Activated CD4-positive, alpha-beta T cell treated with anti-CD3 and anti-CD28 coated beads, Interleukin-2, amount 50 U/mL, for 1 hour (primary cell): ENCODE measurements around the gene DPH7.
"Not testable (repeated sequence)": the region's sequence is repeated elsewhere in the genome, so short reads cannot be mapped to it uniquely, and the experiment has no call there.

Experiments
- DNase-seq: peaks from one replicate; pipeline ENCODE4 v3.0.0-alpha.2; 2020

Gene DPH7

DNA sequence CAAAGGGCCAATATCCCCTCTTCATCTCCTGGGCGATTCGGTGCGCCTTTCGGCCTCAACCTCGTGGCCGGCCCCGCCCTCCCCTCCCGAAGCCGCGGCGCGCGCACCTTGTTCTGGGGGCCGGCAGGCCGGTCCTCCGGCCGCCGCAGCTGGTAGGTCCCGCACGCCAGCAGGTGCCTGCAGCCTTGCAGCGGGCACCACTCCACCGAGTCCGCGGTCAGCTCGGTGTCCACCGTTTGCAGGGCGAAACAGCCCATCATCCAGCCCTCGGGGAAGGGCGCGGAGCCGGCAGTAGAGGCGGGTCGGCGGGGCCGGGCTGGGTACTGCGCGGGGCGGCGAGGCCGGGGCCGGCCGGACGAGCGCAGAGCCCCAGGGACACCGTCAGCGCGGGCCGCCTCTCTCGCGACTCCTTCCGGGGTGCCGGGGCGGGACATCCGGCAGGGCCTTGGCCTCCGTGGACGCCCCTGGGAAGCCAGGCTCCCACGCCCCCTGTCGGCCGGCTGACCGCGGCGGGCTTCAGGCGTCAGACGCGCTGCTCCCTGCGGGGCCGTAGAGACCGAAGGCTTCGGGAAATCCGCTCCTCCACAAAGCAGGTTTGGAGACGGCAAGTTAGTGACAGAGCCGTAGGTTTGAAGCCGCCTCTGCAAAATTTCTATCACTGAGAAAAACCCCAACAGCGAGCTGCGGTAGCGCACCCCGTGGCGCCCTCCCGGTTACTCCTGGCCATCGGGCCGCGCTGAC, at the start of gene DPH7:
Gene DPH7 (minus strand): TSS at position 408 of the 741 bp plus-strand sequence. CDS start 148 bp downstream, at position 260.
- peak; percentile 96 for DNase-seq

DNA sequence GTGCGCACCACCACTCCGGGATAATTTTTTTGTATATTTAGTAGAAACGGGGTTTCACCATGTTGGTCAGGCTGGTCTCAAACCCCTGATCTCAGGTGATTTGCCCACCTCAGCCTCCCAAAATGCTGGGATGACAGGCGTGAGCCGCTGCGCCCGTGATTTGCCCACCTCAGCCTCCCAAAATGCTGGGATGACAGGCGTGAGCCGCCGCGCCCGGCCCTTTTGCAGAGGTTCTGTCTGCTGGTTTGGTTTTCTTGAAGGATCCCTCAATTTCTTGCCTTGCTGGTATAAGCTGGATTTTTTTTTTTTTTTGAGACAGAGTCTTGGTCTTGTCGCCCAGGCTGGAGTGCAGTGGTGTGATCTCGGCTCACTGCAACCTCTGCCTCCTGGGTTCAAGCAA, 48.7 kb upstream of the DPH7 start:
- not testable (repeated sequence) for DNase-seq

DNA sequence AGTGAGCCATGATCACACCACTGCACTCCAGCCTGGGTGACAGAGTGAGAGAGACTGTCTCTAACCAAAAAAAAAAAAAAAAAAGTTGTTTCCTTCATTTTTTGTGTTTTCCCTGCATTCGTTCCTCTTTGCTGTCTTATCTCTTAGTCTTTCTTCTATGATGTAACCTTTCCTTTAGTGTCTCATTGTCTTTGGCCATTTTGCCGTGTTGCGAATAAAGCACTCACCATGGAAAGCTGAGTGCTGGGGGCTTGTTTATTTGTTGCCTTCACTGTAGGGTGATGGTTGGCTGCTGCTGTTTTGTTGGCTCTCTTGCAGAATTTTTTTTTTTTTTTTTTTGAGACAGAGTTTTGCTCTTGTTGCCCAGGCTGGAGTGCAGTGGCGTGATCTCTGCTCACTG, 47.7 kb upstream of the DPH7 start:
- no peak for DNase-seq

DNA sequence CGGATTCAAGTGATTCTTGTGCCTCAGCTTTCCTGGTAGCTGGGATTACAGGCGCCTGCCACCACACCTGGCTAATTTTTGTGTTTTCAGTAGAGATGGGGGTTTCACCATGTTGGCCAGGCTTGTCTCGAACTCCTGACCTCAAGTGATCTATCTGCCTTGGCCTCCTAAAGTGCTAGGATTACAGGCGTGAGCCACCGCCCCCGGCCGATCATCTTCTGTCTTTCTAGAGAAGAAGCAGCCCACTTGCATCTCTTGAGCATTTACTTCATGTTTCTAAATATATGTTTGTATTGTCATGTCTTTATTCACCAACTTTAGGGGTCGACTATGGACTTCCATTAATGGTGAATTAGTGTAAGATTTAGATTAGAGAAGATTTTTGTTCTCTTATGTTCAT, 43.5 kb upstream of the DPH7 start:
- DNase-seq = not testable (repeated sequence)

DNA sequence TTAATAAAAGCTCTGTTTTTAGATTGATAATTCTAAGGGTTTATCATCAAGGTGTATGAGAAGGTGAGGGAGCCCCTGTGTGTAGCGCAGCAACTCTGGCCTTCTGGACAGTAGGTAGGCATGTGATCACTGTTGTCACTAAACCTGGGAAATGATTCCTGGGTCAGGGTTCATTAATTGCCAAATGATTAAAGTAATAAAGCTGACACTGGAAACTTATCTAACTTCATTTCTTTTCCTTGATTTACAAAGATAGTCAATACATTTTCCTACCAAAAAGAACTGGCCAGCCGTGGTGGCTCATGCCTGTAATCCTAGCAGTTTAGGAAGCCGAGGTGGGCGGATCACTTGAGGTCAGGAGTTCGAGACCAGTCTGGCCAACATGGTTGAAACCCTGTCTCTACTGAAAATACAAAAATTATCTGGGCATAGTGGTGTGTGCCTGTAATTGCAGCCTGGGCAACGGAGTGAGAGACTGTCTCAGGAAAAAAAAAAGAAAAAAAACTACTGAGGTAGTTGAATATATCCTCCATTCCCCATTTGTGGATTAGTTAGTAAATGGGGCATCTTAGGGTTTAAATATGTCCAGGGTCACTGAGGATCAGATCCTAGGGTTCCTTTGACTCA, 42.5 kb upstream of the DPH7 start:
- DNase-seq = no peak

DNA sequence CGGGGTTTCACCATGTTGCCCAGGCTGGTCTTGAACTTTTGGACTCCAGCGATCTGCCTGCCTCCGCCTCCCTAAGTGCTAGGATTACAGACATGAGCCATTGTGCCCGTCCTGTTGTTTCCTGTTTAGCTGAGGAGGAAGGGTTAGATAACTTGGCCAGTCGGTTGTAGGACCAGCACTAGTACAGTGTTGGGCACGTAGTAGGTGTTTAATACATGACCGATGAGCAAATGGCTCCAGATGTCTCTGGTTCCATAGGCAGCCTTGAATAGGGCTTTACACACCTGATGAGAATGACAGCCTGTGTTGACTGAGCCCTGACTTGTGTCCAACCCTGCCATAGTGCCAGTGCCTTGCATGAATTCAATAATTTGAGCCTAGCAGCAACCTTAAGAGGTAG, 41.9 kb upstream of the DPH7 start:
- no peak for DNase-seq

DNA sequence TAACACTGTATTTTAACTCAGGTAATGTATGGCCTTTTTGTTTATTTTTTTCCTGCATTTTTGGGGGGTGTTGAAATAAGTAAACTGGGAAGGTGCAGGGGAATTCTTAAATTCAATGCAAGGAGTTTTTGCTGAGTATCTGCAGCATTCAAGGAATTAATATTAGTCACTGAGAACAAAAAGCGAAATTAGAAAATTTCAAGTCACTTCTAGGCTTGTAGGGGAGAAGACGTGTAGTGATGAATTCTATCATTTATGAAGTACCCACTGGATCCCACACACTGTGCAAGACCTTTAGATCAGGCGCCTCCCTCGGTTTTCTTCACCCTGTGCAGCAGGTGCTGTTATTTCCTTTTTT, 41.3 kb upstream of the DPH7 start:
- DNase-seq = no peak

DNA sequence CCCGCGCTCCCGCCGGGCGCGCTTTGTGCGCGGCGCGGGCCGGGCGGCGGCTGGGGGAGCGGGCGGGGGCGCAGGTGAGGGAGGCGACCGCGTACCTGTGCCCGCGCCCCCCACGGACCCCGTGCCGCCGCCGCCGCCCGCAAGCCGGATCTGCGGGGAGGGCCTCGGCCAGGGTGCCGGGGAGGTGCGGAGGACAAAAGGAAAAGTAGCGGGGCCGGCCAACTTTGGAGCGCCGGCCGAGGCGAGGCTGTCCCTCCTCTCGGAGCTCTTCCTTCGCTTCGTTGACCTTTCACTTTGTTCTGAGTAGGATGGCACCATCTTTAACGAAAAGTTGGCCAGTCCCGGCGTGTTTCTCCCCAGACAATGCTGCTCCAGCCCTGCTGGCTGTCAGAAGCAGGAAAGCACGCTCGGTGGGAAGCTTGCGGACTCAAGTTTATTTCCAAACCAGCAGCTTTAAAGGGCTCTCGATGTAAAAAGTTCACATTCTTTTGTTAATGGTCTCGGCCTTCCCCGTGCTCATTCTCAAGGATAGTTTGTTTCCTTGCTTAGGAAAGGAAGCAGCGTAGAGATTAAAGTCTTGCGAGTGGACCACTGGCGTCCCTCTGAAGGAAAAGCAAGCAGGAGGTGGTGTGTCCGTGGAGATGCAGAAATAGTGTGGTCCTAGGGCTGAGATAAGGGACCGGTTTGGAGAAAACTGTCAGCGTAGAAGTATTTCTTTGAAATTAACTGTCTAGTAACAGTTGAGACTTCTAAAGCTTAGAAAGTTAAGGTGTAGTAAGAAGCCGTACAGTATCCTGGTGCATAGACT, 40.7 kb upstream of the DPH7 start:
- peak; percentile 20 for DNase-seq

DNA sequence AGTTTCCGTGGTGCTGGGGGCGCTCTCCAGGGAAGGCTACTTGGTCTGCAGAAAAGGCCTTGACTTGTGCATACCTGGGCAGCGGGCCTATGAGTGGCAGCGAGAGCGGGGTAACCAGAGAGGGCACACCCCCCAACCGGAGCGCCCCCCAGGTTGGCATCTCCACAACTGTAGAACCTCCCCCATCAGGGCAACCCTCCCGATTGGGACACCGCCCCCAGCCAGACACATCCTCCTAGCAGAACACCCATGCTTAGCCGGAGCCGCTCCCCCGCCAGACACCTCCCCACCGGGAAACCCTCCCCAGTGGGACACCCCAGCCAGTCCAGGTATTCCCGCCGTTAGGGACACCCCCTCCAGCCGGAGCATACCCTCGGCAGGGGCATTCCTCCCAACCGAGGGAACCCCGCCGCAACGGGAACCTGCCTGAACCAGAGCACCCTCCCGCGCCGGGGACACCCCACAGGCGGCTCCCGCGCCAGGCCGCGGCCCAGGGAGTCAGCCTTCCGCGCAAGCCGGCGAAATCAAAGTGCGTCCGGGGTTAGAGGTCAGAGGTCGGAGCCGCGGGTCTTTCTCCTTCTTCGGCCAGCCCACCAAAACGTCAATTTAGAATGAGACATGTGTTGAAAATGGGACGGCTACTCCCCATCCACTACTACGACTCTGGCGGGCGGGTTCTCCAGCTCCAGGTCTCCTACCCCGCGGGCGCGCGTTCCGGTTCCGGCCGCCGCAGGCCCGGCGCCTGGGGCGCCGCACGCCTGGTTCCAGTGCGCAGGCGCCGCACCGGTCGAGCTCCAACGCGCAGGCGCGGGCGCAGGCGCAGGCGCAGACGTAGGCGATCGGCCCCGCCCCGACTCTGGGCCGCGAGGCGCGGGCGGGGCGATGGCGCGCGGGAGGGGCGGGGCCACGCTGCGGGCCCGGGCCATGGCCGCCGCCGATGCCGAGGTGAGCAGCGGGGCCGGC, 39.7 kb upstream of the DPH7 start, which contains the start of gene EHMT1:
Gene EHMT1 (plus strand): TSS at position 901 of the 963 bp plus-strand sequence. CDS start 24 bp downstream, at position 925.
- DNase-seq = peak; percentile 88

DNA sequence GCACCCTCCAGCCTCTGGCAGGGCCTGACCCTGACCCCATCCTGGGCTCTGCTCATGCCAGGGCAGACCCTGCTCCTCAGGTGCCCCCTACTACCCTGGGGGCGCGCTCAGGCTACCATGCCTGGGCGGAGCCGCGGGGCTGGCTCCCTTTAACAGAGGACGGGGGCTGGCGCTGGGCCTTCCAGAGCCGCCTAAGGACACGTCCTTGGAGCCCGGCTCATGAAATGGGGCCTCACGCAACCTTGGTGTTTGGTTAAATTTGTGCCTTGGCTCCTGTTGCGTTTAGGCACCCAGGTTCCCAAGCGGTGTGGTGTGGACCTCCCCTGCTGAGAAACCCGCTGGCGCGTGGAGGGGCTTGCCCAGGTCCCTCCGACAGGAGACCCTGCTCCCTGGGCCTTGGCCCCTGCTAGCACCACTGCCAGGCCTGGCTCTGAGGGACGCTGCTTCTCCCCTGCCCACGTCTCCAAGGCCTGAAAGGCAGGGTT, 36.7 kb upstream of the DPH7 start:
- no peak for DNase-seq

DNA sequence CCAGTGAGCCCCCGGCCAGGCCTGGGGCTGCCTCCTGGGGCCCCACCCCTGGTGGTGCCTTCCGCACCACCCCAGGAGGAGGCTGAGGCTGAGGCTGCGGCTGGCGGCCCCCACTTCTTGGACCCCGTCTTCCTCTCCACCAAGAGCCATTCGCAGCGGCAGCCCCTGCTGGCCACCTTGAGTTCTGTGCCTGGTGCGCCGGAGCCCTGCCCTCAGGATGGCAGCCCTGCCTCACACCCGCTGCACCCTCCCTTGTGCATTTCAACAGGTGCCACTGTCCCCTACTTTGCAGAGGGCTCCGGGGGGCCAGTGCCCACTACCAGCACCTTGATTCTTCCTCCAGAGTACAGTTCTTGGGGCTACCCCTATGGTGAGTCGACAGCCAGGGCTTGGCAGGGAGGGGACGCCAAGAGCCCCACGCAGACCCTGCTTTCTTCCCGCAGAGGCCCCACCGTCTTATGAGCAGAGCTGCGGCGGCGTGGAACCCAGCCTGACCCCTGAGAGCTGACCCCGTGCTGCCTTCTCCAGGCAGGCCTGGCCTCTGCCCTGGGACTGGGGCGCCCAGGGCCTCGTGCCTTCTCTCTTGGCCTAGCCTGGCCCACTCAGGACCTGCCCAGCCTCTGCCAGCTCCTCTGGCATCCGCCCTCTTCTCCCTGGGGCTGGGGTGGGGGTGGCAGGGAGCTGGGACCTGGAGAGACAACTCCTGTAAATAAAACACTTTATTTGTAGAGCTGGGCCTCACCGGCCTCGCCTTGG, 36.1 kb upstream of the DPH7 start:
- DNase-seq = no peak

DNA sequence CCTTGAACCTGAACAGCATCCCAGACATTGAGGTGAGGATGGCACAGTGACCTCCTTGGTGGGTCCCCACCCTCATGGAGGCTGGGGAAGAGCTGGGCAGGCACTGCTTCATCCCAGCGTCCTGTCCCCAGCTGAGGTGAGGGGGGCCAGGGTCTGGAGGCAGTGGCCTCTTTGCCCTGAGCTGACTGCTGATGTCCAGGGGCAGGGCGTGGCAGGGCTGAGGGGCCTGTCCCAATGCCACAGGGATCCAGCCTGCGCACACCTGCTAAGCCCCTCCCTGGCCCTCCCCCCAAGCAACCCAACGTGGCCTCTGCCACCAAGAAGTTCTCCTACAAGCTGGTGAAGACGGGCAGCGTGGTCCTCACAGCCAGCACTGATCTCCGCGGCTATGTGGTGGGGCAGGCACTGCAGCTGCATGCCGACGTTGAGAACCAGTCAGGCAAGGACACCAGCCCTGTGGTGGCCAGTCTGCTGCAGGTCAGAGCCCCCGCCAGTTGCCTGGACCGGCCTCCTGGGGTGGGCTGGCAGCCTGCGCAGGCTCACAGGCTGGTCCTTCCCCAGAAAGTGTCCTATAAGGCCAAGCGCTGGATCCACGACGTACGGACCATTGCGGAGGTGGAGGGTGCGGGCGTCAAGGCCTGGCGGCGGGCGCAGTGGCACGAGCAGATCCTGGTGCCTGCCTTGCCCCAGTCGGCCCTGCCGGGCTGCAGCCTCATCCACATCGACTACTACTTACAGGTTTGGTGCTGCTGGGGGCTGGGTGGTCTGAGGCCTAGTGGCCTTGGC, 35.2 kb upstream of the DPH7 start:
- no peak for DNase-seq

DNA sequence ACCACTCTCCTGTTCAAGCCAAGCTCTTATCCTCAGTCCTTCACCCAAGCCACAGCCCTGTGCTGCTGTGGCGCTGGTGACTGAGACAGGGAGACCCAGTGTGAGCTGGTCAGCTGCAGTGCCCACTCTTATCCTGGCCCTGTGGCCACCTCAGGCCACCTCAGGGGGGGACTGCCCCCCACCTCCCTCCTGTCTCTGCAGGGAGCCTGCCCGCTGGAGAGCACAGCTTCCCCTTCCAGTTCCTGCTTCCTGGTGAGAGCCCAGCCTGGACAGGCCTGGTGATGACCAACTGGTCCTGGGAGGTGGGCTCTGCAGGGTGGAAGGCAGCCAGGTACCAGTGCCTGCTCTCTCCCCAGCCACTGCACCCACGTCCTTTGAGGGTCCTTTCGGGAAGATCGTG, 34.5 kb upstream of the DPH7 start:
- DNase-seq = no peak

DNA sequence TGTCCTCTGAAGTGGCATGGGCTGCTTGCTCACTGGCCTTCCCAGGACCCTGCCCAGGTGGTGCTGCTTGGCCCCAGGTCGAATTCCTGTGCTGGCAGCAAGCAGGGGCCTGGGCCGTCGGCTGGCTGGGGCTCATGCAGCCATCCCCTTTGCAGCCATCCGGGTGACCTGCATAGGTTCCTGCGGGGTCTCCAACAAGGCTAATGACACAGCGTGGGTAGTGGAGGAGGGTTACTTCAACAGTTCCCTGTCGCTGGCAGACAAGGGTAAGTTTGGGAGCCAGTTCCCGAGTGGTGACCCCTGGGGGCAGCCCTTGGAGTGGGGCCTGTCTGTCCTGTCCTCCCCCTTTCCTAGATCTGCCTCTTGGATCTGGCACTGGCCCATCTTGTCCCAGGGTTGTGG, 34.0 kb upstream of the DPH7 start:
- DNase-seq = no peak

DNA sequence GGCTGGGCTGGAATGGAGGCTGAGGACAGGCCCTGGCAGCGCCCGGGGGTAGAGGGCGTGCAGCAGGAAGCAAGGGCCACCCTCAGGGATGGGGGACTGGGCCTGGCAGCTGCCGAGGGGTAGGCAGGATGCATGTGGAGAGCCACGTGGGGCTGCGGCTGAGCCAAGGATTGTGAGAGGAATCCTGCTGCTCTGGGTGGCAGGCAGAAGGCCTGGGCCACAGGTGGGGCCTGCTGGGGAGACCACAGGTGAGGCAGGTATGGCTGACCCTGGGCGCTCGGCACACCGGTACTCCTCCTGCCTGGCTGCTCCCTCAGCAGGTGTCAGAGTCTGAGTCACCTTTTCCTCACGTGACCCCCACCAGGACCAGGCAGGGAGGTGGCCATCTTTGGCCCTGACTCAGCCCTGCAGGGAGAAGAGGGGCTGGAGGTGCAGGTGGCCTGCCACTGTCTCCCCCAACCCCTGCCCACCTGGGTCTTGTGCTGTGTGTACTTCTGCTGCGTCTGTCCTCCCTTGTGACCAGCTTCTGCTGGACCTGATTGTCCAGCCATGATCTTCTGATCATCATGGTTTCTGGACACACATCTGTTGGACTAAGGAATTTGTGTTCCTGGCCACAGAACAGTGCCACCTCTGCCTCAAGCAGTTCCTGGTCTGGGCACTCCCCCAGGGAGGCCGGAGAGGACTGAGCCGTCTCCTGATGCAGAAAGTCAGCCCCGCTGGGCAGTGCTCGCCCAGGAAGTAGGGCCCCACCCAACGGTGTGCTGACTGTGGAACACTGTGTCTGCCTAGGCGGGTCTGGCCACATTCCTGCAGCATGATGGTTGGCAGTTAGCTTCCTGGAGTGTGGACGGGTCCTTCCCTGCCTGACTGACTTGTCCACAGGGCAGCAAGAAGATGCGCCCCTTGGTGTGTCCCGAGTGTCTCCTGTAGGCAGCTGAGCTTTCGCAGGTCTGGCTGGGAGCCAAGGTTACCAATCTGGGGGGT, 33.2 kb upstream of the DPH7 start:
- DNase-seq = peak; percentile 19

DNA sequence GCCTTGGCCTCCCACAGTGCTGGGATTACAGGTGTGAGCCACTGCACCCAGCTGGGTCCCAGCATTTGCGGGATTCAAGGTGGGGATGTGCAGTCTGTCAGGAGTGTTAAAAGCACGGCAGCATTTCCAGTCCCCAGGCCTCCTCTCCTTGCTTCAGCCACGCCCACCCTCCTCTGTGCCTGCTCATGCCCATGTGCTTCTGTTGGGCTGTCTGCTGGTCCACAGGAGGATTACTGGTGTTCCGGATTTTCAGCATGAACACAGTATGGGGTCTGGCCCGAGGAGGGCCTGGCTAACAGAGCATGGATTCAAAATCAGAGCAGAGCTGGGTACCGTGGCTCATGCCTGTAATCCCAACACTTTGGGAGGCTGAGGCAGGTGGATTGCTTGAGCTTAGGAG, 32.2 kb upstream of the DPH7 start:
- DNase-seq = no peak

DNA sequence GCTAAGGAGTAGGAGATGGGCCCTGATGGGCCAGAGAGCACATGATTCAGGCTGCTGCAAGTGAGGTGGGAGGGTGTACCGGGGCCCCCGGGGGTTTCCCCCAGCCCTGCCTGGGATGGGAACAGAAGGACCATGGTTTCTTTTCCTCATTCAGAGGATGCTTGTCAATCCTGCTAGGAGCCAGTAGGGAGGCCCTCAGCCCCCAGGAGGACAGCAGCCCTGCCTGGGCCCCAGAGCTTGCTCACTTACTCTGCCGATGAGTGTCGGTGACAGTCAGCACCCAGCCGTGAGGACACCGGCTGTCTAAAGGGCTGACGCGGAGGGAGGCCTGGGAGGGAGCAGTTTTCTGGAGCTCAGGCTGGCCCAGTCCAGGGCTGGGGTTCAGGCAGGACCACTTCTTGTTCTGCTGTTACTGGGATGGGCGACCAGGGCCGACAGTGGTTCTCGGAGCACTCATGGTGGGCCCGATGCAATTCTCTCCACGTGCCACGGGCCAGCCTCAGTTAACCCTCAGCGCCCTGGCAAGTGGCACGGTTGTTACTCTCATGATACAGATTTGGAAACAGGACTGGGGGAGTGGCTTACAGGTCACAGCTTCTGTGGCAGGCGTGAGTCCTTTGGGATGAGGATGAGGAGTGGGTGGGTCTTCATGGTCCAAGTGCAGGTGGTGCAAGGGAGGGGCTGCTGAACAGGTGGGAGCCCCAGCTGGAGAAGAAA, 28.6 kb upstream of the DPH7 start:
- DNase-seq = no peak

DNA sequence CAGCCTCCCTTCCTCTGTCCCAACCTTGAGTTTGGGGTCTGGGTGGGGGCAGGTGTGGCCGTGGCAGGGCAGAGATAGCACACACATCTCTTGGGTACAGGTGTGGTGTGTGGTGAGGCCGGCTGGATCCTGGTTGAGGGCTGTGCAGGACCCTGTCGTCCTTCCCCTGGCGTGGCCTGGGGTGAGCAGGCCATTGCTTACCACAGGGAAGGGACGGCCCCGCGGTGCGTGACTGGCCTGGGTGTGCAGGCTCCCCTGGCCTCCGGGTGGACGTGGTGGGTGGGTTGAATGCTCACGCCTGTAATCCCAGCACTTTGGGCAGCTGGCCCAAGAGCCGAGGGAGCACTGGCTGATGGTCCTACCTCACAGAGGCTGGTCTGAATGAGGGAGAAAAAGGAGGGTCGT, 28.0 kb upstream of the DPH7 start:
- no peak for DNase-seq
